Renal pelvis (tissue), 12 donors: Measurements from ENCODE around the gene SLIT3. TPM values are rescaled to one million over a fixed set of nuclear protein-coding genes. Genes with fewer than 3 reads are reported as not detected.

ENCODE experiments used
- DNase-seq: peaks from one replicate; pipeline ENCODE4 v3.0.0-alpha.2; 2013
- long read RNA-seq, 16 experiments: transcript quantifications; one replicate each; lab custom pipeline, GENCODE V29; 2026
- polyA plus RNA-seq, 3 donors: library from polyadenylated mRNA; unstranded; fragments of 120-200 nt; gene quantifications; one replicate each; pipeline ENCODE4 v1.2.1, GENCODE V29; 2013; ENCODE audit not compliant: insufficient read length in 3 of 3

SLIT3 gene
- polyA plus RNA-seq: 10 to 100 TPM; 41.2 to 62.4 (median 57.5) TPM
- long read RNA-seq, donor 1: 0 reads
- long read RNA-seq, donor 2: 0 reads
- long read RNA-seq, donor 3: 0 reads
- long read RNA-seq, donor 4, partial matches to known transcripts: 13 of 14 reads
- long read RNA-seq, donor 4, other reads (novel, unspliced or antisense): 0 of 14 reads
- long read RNA-seq, donor 5: 0 reads
- long read RNA-seq, donor 6: 0 reads
- long read RNA-seq, donor 7, partial matches to known transcripts: 16 of 16 reads
- long read RNA-seq, donor 7, other reads (novel, unspliced or antisense): 0 of 16 reads
- long read RNA-seq, donor 8, full-length matches to known transcripts: 1 of 1 reads
- long read RNA-seq, donor 8, partial matches to known transcripts: 0 of 1 reads
- long read RNA-seq, donor 8, other reads (novel, unspliced or antisense): 0 of 1 reads
- long read RNA-seq, donor 9: 0 reads
- long read RNA-seq, donor 10, partial matches to known transcripts: 8 of 8 reads
- long read RNA-seq, donor 10, other reads (novel, unspliced or antisense): 0 of 8 reads
- long read RNA-seq, donor 11, partial matches to known transcripts: 8 of 8 reads
- long read RNA-seq, donor 11, other reads (novel, unspliced or antisense): 0 of 8 reads
- long read RNA-seq, donor 12: 0 reads
- long read RNA-seq, donor 13, partial matches to known transcripts: 8 of 8 reads
- long read RNA-seq, donor 13, other reads (novel, unspliced or antisense): 0 of 8 reads
- long read RNA-seq, donor 14, partial matches to known transcripts: 21 of 21 reads
- long read RNA-seq, donor 14, other reads (novel, unspliced or antisense): 0 of 21 reads
- long read RNA-seq, donor 15: 0 reads
- long read RNA-seq, donor 16: 0 reads

GRCh38 chr5:169300468-169301385 is at the start of gene SLIT3:
Gene SLIT3, minus strand, starts transcription at chr5:169301139. Its CDS starts 430 bp downstream, at chr5:169300709.
- DNase-seq: peak; percentile 89

- DNase-seq: no peak
Measured at GRCh38 chr5:169350016-169350415, 49.1 kb upstream of the SLIT3 start.

GRCh38 chr5:169347786-169348185 is 46.8 kb upstream of the SLIT3 start:
- peak; percentile 62 for DNase-seq

GRCh38 chr5:169344629-169345028 is 43.7 kb upstream of the SLIT3 start:
- no peak for DNase-seq

GRCh38 chr5:169343766-169344165 is 42.8 kb upstream of the SLIT3 start:
- no peak for DNase-seq

- DNase-seq: no peak
Measured at GRCh38 chr5:169341556-169341955, 40.6 kb upstream of the SLIT3 start.

- DNase-seq: no peak
Measured at GRCh38 chr5:169339869-169340268, 38.9 kb upstream of the SLIT3 start.

- DNase-seq: peak; percentile 36
Measured at GRCh38 chr5:169336242-169336641, 35.3 kb upstream of the SLIT3 start.

GRCh38 chr5:169335806-169336205 is 34.9 kb upstream of the SLIT3 start:
- no peak for DNase-seq

- DNase-seq: no peak
Measured at GRCh38 chr5:169333518-169333917, 32.6 kb upstream of the SLIT3 start.

- DNase-seq: peak; percentile 48
Measured at GRCh38 chr5:169331292-169331852, 30.4 kb upstream of the SLIT3 start.

- no peak for DNase-seq
Measured at GRCh38 chr5:169328401-169328800, 27.5 kb upstream of the SLIT3 start.

- no peak for DNase-seq
Measured at GRCh38 chr5:169325273-169325672, 24.3 kb upstream of the SLIT3 start.

GRCh38 chr5:169318556-169318955 is 17.6 kb upstream of the SLIT3 start:
- DNase-seq: no peak

GRCh38 chr5:169307646-169308045 is 6.7 kb upstream of the SLIT3 start:
- DNase-seq: no peak

- no peak for DNase-seq
Measured at GRCh38 chr5:169305366-169305765, 4.4 kb upstream of the SLIT3 start.

- DNase-seq: no peak
Measured at GRCh38 chr5:169304175-169304574, 3.2 kb upstream of the SLIT3 start.

- DNase-seq: no peak
Measured at GRCh38 chr5:169303119-169303515, 2.2 kb upstream of the SLIT3 start.

GRCh38 chr5:169302491-169303118 is 1.7 kb upstream of the SLIT3 start:
- DNase-seq: peak; percentile 80

- DNase-seq: no peak
Measured at GRCh38 chr5:169301986-169302385, 1.0 kb upstream of the SLIT3 start.

GRCh38 chr5:169301386-169301934 is 521 bp upstream of the SLIT3 start:
- no peak for DNase-seq
